Ovary (tissue), 3 donors: ENCODE data around the gene CARMIL1.

Experiments
- CTCF ChIP-seq, 3 donors: fragments of 450-650 bp in 2 of 3; fragments of 200-600 bp in 1 of 3; IDR thresholded peaks; one replicate each; pipeline versions ENCODE4 v1.5.1 to v1.8.0; 2016 to 2022; ENCODE audit warnings: antibody characterized with exemption in 3 of 3, mild to moderate bottlenecking in 1 of 3
- EP300 ChIP-seq: sonication (generic); formaldehyde crosslinking; IDR thresholded peaks from one replicate; pipeline ENCODE4 v1.6.1; 2017; ENCODE audit warnings: antibody characterized with exemption
- donor health status: DM: no; HTN: no; CAD: no.

GRCh38 chr6:25303254-25303653, 24.1 kb downstream of the CARMIL1 start:
- TF ChIP-seq EP300 (no peak), CTCF (IDR thresholded peaks at IDR 0.05) (no peak)
